NT2/D1 (cell line): ENCODE measurements around the gene UAP1.
"Not testable (repeated sequence)": the region's sequence is repeated elsewhere in the genome, so short reads cannot be mapped to it uniquely, and the experiment has no call there.

Experiments
- DNase-seq: peaks from one replicate; pipeline ENCODE4 v3.0.0-alpha.2; 2011; ENCODE audit warnings: low read depth, low spot score
- H3K27me3 ChIP-seq: 2 replicates; pipeline ENCODE4 v1.6.0; 2011; ENCODE audit warnings: mild to moderate bottlenecking; ENCODE audit not compliant: insufficient read length, insufficient read depth
- H3K36me3 ChIP-seq: 2 replicates; pipeline ENCODE4 v1.6.1; 2011; ENCODE audit warnings: mild to moderate bottlenecking, low read length, mixed read lengths; ENCODE audit not compliant: insufficient read depth, insufficient read length
- H3K4me1 ChIP-seq: 2 replicates; pipeline ENCODE4 v1.5.1; 2011; ENCODE audit not compliant: insufficient read depth, insufficient read length
- H3K4me3 ChIP-seq: 2 replicates; pipeline ENCODE4 v1.5.1; 2011; ENCODE audit warnings: low read depth; ENCODE audit not compliant: insufficient read length
- H3K9ac ChIP-seq: 2 replicates; pipeline ENCODE4 v1.6.0; 2011; ENCODE audit warnings: low read depth; ENCODE audit not compliant: insufficient read length
- H3K9me3 ChIP-seq: 2 replicates; pipeline ENCODE4 v1.5.1; 2011; ENCODE audit warnings: mild to moderate bottlenecking, low read length; ENCODE audit not compliant: insufficient read depth
- SUZ12 ChIP-seq: IDR thresholded peaks from 2 replicates; pipeline ENCODE4 v1.6.1; 2011; ENCODE audit not compliant: insufficient read length, insufficient read depth; ENCODE audit errors: extremely low read depth
- YY1 ChIP-seq: IDR thresholded peaks from 2 replicates; pipeline ENCODE4 v1.6.1; 2011; ENCODE audit not compliant: insufficient read length, insufficient read depth
- ZNF274 ChIP-seq: IDR thresholded peaks from 2 replicates; pipeline ENCODE4 v1.6.1; 2011; ENCODE audit warnings: mild to moderate bottlenecking, low read depth, low read length

UAP1 gene

GRCh38 chr1:162565460-162565859 is 3.9 kb downstream of the UAP1 start:
- DNase-seq: no peak
- Histone ChIP-seq H3K27me3 (peaks cover 11% of the 10 kb centered on the region), H3K9me3 (no peaks in the 10 kb centered on the region), H3K9ac (no peak overlapping the region), H3K4me1 (no peaks in the 10 kb centered on the region), H3K4me3 (no peak overlapping the region), H3K36me3 (peaks cover 44% of the 10 kb centered on the region)
- TF ChIP-seq YY1 (no peak), SUZ12 (no peak), ZNF274 (no peak)

- no peak for DNase-seq
- H3K9ac ChIP-seq: no peak overlapping the region
- no peaks in the 10 kb centered on the region for H3K9me3 ChIP-seq
- H3K36me3 ChIP-seq: peaks cover 50% of the 10 kb centered on the region
- TF ChIP-seq SUZ12 (no peak), YY1 (no peak)
- H3K4me1 ChIP-seq: no peaks in the 10 kb centered on the region
- no peak overlapping the region for H3K4me3 ChIP-seq
- H3K27me3 ChIP-seq: peaks cover 8% of the 10 kb centered on the region
Measured at GRCh38 chr1:162566870-162567269, 5.3 kb downstream of the UAP1 start.

GRCh38 chr1:162568802-162569201 is 7.3 kb downstream of the UAP1 start:
- Histone ChIP-seq H3K36me3 (peaks cover 50% of the 10 kb centered on the region), H3K9me3 (no peaks in the 10 kb centered on the region), H3K27me3 (no peaks in the 10 kb centered on the region), H3K4me1 (no peaks in the 10 kb centered on the region), H3K4me3 (no peak overlapping the region), H3K9ac (no peak overlapping the region)
- TF ChIP-seq YY1 (no peak), SUZ12 (no peak), ZNF274 (no peak)
- no peak for DNase-seq

- no peak for DNase-seq
- H3K4me1 ChIP-seq: no peaks in the 10 kb centered on the region
- H3K9ac ChIP-seq: no peak overlapping the region
- TF ChIP-seq YY1: no peak
- TF ChIP-seq ZNF274: no peak
- no peak for TF ChIP-seq SUZ12
- no peak overlapping the region for H3K4me3 ChIP-seq
- no peaks in the 10 kb centered on the region for H3K9me3 ChIP-seq
- H3K27me3 ChIP-seq: no peaks in the 10 kb centered on the region
- peaks cover 46% of the 10 kb centered on the region for H3K36me3 ChIP-seq
Measured at GRCh38 chr1:162570718-162571117, 9.2 kb downstream of the UAP1 start.

GRCh38 chr1:162571121-162571520 is 9.6 kb downstream of the UAP1 start:
- H3K4me1 ChIP-seq, DNase-seq, H3K9me3 ChIP-seq, H3K4me3 ChIP-seq, H3K9ac ChIP-seq, H3K27me3 ChIP-seq: not testable (repeated sequence)
- peaks cover 42% of the 10 kb centered on the region for H3K36me3 ChIP-seq

- no peak for DNase-seq
- no peak overlapping the region for H3K4me3 ChIP-seq
- peaks cover 42% of the 10 kb centered on the region for H3K36me3 ChIP-seq
- TF ChIP-seq ZNF274 (no peak), YY1 (no peak), SUZ12 (no peak)
- no peaks in the 10 kb centered on the region for H3K9me3 ChIP-seq
- no peaks in the 10 kb centered on the region for H3K4me1 ChIP-seq
- no peaks in the 10 kb centered on the region for H3K27me3 ChIP-seq
- no peak overlapping the region for H3K9ac ChIP-seq
Measured at GRCh38 chr1:162571696-162572095, 10.2 kb downstream of the UAP1 start.

- Histone ChIP-seq H3K4me3 (no peak overlapping the region), H3K36me3 (peaks cover 39% of the 10 kb centered on the region), H3K27me3 (no peaks in the 10 kb centered on the region), H3K9ac (no peak overlapping the region), H3K4me1 (no peaks in the 10 kb centered on the region), H3K9me3 (no peaks in the 10 kb centered on the region)
- TF ChIP-seq SUZ12 (no peak), ZNF274 (no peak), YY1 (no peak)
- DNase-seq: no peak
Measured at GRCh38 chr1:162573136-162573535, 11.6 kb downstream of the UAP1 start.

GRCh38 chr1:162578071-162578700 is 16.7 kb downstream of the UAP1 start:
- no peak for DNase-seq
- Histone ChIP-seq H3K4me3 (no peak overlapping the region), H3K9ac (no peak overlapping the region), H3K27me3 (no peaks in the 10 kb centered on the region), H3K4me1 (no peaks in the 10 kb centered on the region), H3K9me3 (no peaks in the 10 kb centered on the region), H3K36me3 (peaks cover 49% of the 10 kb centered on the region)
- TF ChIP-seq SUZ12 (no peak), ZNF274 (no peak), YY1 (no peak)
